RPMI7951 (cell line): ENCODE results near the gene SERPINH1. TPM values are rescaled to one million over a fixed set of nuclear protein-coding genes. Genes with fewer than 3 reads are reported as not detected.

Source experiments
- DNase-seq: peaks from one replicate; pipeline ENCODE4 v3.0.0-alpha.2; 2012; ENCODE audit warnings: low read depth
- total RNA-seq: library from RNA; depleted of rRNA; stranded (reverse); fragments of >200 nt; shearing (Covaris generic); gene quantifications from 2 replicates; pipeline ENCODE4 v1.2.3, GENCODE V29; 2014

SERPINH1 gene
- total RNA-seq, 1 experiment from 2014 or later, result 701 TPM

GRCh38 chr11:75554258-75555022, 7.6 kb upstream of the SERPINH1 start:
- DNase-seq, result peak; percentile 99

GRCh38 chr11:75555079-75555811, 6.8 kb upstream of the SERPINH1 start:
- DNase-seq, result no peak

GRCh38 chr11:75556275-75556674, 5.8 kb upstream of the SERPINH1 start:
- DNase-seq, result no peak

- peak; percentile 89 for DNase-seq
These were observed 4.2 kb upstream of the SERPINH1 start for GRCh38 chr11:75557666-75558494.

- peak; percentile 73 for DNase-seq
These were observed 2.9 kb upstream of the SERPINH1 start for GRCh38 chr11:75558939-75559843.

GRCh38 chr11:75560644-75561043, 1.4 kb upstream of the SERPINH1 start:
- no peak for DNase-seq

- no peak for DNase-seq
These were observed 516 bp upstream of the SERPINH1 start for GRCh38 chr11:75561426-75562047.

GRCh38 chr11:75562836-75563484, 907 bp downstream of the SERPINH1 start:
- DNase-seq, result peak; percentile 81

- no peak for DNase-seq
These were observed 1.5 kb downstream of the SERPINH1 start for GRCh38 chr11:75563501-75563977.

GRCh38 chr11:75563978-75564552, 2.0 kb downstream of the SERPINH1 start:
- DNase-seq, result peak; percentile 85

- DNase-seq, result peak; percentile 97
These were observed 3.3 kb downstream of the SERPINH1 start for GRCh38 chr11:75565221-75565814.

- no peak for DNase-seq
These were observed 4.1 kb downstream of the SERPINH1 start for GRCh38 chr11:75565916-75566762.

- no peak for DNase-seq
These were observed 4.8 kb downstream of the SERPINH1 start for GRCh38 chr11:75566763-75567279.

- no peak for DNase-seq
These were observed 5.9 kb downstream of the SERPINH1 start for GRCh38 chr11:75567971-75568370.

GRCh38 chr11:75568616-75569219, 6.7 kb downstream of the SERPINH1 start:
- no peak for DNase-seq

- DNase-seq, result no peak
These were observed 8.6 kb downstream of the SERPINH1 start for GRCh38 chr11:75570559-75571139.

GRCh38 chr11:75571625-75572024, 9.6 kb downstream of the SERPINH1 start:
- no peak for DNase-seq
